ENCODE results near the gene SGSM1.

SGSM1 gene

DNA sequence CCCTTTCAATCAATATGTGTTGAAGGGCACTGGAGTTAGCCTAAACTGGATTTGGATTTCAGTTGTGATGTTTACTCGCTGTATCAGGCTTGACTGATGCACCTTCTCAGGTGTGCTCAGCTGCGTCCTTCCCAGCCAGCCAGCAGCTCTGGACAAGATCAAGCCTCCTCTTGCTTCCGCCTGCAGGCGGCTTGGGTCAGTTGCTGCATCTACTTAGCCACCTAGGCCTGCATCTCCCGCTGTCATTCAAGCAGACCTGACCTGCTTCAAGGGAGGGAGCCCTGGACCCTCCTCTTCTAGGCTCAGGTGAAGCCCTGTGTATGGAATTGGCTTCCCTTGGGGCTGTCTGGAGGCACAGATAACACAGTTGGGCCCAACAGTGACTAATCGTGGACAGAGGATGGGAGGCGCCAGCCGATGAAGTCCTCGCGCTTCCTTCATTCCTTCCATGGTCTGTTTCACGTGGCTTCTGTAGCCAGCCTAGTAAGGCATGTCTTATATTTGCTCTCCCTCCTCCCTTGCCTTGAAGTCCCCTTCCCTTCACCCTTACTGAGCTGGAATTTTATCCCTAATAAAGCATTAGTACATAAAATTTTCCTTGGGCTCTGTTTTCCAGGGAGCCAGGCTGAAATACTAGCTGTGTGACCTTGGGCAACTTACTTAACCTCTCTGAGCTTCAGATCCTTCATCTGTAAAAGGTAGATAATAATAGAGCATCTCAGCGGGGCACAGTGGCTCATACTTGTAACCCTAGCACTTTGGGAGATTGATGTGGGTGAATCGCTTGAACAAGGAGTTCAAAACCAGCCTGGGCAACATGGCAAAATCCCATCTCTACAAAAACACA is 142.6 kb downstream of the SGSM1 start:
- Histone ChIP-seq H3K4me1 (ENCODE audit: control insufficient read depth, insufficient read depth, low read length) (no peaks in the 10 kb centered on the region), H3K9ac (ENCODE audit: low read depth, low read length) (no peak overlapping the region)

DNA sequence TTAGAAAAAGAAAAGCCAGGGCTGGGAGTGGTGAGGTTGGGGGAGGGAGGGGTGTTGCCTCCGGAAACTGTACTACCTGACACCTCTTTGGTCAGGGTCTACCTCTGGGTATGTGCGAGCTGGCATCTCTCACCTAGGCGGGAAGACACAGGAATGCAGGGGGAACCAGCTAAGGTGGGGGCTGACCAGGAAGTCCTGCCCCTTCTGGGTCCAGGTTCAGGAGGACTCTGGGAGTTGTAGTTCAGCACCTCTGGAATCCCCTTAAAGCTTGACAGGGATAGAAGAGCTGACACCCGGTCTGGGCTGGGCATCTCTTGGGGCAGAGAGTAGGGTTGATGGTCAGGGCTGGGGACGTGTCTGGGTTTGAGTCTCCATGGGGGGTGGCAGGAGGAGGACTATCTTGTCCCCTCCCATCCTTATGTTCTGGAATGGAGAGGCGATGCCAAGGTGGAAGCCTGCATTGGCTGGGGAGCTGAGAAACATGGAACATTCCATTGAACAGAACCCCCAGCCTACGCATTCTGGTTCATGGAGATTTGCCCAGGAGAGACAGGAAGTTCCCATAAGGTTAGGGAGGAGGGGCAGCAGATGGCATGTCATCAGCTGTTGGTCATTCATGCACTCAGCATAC is 144.4 kb downstream of the SGSM1 start:
- Histone ChIP-seq H3K27me3 (ENCODE audit: control insufficient read depth, insufficient read depth, low read length) (no peaks in the 10 kb centered on the region), H3K4me3 (ENCODE audit: low read depth, low read length) (peak overlapping the region; percentile 10), H3K9ac (ENCODE audit: low read depth, low read length) (no peak overlapping the region), H3K4me1 (ENCODE audit: control insufficient read depth, insufficient read depth, low read length) (peaks cover 5% of the 10 kb centered on the region), H3K9me3 (ENCODE audit: control insufficient read depth, insufficient read depth, low read length) (no peaks in the 10 kb centered on the region), H3K36me3 (ENCODE audit: control insufficient read depth, insufficient read depth, low read length) (no peaks in the 10 kb centered on the region)

More for the DNA sequence above, 142.6 kb downstream of the SGSM1 start:
- no peak overlapping the region for H3K4me3 ChIP-seq (ENCODE audit: low read depth, low read length)
- no peaks in the 10 kb centered on the region for H3K27me3 ChIP-seq (ENCODE audit: control insufficient read depth, insufficient read depth, low read length)
- H3K36me3 ChIP-seq (ENCODE audit: control insufficient read depth, insufficient read depth, low read length) = no peaks in the 10 kb centered on the region
- no peaks in the 10 kb centered on the region for H3K9me3 ChIP-seq (ENCODE audit: control insufficient read depth, insufficient read depth, low read length)

DNA sequence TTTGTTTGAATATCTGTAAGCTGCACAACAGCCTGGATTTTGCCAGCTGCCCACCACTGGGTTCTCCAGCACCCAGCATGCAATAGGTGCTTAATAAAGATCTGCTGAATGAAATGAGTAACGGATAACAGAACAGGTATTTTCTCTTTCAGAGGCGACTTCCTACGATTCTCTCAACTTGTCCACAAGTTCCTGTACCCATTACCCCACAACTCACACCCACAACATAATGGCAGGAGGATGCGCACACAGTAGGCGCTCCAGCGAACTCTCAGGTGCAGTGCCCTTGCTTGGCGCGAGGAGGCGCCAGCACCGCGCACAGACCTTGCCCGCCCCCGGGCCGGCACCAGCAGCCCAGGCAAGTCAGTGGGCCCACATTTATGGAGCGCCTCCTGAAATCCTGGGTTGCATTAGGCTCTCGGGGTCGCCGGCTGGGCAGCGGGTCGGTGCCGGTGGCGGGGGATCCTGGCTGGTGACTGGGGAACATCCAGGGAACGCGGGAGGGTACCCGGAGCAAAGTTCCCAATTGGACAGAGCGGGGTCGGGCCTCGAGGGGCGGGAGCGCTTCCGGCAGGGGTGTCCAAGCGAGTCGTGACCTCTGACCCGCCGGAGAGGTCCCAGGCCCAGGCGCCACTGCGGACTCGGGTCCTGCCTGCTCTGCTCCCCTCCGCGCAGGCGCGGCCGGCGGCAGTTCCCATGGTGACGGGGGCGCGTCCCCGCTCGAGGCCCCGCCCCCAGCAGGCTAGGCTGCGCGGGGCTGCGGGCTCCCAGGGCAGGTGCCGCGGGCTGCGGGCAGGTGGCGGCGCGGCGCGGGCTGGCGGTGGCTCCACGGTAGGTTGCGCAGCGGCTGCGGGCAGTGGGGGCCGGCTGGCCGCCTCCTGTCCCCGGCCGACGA is 146.2 kb downstream of the SGSM1 start, which contains the start of gene KIAA1671:
Gene KIAA1671 (plus strand): TSS at position 775 of the 895 bp plus-strand sequence. CDS start 75,284 bp downstream, outside the sequence.
- Histone ChIP-seq H3K27me3 (ENCODE audit: control insufficient read depth, insufficient read depth, low read length) (no peaks in the 10 kb centered on the region), H3K4me3 (ENCODE audit: low read depth, low read length) (peak within 1 kb of the TSS; percentile 91), H3K4me1 (ENCODE audit: control insufficient read depth, insufficient read depth, low read length) (peaks cover 5% of the 10 kb centered on the region), H3K36me3 (ENCODE audit: control insufficient read depth, insufficient read depth, low read length) (no peaks in the 10 kb centered on the region), H3K9ac (ENCODE audit: low read depth, low read length) (peak within 1 kb of the TSS; percentile 97), H3K9me3 (ENCODE audit: control insufficient read depth, insufficient read depth, low read length) (no peaks in the 10 kb centered on the region)

DNA sequence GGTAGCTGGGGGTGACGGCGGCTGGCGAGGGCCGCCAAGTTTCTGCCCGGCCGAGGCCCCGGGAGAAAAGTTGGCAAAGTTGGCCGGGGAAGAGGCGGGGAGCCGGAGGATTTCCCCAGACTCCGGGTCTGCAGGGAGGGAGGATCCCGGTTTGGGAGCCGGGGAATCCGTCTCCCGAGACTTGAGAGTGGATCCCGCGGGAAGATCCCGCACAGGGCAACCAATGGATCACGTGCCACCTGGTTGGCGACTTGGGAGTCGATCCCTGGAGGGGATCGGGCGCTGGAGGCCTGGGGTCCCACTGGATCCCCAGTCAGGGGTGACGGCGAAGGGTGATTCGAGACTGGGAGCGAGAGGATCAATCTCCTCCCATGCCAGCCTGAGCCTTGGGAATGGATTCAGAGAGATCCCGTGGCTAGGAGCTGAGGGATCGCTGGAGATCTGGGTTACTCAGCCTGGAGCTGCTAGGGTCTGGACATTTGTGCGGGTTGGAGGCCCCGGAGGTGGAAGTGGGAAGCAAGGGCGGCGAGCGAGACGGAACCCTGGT is 146.9 kb downstream of the SGSM1 start:
- Histone ChIP-seq H3K4me3 (ENCODE audit: low read depth, low read length) (peak overlapping the region; percentile 91), H3K9ac (ENCODE audit: low read depth, low read length) (peak overlapping the region; percentile 97), H3K9me3 (ENCODE audit: control insufficient read depth, insufficient read depth, low read length) (no peaks in the 10 kb centered on the region), H3K4me1 (ENCODE audit: control insufficient read depth, insufficient read depth, low read length) (peaks cover 5% of the 10 kb centered on the region), H3K27me3 (ENCODE audit: control insufficient read depth, insufficient read depth, low read length) (no peaks in the 10 kb centered on the region), H3K36me3 (ENCODE audit: control insufficient read depth, insufficient read depth, low read length) (no peaks in the 10 kb centered on the region)

DNA sequence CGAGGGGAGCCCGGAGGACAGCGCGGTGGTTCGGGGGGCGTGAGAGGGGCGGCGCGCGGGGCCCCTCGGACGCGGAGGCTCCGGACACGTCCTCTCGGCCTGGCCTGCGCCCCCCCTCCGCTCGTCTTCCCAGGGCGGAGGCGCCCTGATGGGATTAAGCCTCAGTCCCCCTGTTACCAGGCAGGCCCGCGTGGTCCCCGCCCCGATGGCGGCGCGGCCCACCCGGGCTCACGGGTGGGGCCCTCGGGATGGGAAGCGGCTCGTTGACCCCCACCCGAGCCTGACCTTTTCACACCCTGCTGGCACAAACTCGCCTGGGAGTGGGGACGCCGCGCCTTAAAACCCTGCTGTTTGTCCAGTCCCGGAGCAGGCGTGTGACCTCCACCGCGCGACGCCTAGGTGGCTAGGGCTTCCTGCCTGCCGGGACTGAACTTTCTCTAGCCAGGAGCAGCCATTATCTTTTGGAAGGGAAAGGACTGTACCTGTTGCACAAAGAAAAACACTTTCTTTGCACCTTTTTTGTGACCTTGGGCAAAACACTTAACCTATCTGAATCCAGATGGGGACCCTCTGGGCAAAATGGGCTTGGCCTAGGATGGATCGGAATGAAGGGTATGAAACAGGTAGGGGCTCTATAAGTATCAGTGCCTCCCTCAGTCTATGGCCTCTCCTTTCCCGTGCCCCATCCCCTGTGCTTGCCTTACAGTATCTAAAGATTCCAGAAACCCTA is 147.5 kb downstream of the SGSM1 start:
- H3K27me3 ChIP-seq (ENCODE audit: control insufficient read depth, insufficient read depth, low read length) = no peaks in the 10 kb centered on the region
- peak overlapping the region; percentile 91 for H3K4me3 ChIP-seq (ENCODE audit: low read depth, low read length)
- peak overlapping the region; percentile 97 for H3K9ac ChIP-seq (ENCODE audit: low read depth, low read length)
- H3K9me3 ChIP-seq (ENCODE audit: control insufficient read depth, insufficient read depth, low read length) = no peaks in the 10 kb centered on the region
- H3K36me3 ChIP-seq (ENCODE audit: control insufficient read depth, insufficient read depth, low read length) = no peaks in the 10 kb centered on the region
- peaks cover 5% of the 10 kb centered on the region for H3K4me1 ChIP-seq (ENCODE audit: control insufficient read depth, insufficient read depth, low read length)

DNA sequence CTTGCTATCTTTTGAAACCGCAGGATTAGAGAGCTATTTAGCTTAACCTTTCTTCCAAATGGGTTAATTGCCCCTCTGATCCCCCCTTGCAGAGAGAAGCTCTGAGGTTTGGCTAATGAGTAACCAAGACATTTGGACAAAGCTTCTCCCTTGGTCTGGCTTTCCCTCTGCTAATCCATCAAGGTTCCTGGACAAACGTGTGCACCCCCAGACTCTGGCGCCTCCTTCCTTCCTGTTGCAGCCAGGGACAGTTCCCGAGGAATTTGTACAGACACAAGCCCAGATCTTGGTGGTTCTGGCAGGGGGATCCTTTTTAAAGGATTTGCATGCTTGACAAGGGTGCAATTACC is 148.1 kb downstream of the SGSM1 start:
- no peak overlapping the region for H3K9ac ChIP-seq (ENCODE audit: low read depth, low read length)
- no peaks in the 10 kb centered on the region for H3K27me3 ChIP-seq (ENCODE audit: control insufficient read depth, insufficient read depth, low read length)
- H3K4me3 ChIP-seq (ENCODE audit: low read depth, low read length) = peak overlapping the region; percentile 91
- H3K4me1 ChIP-seq (ENCODE audit: control insufficient read depth, insufficient read depth, low read length) = peaks cover 5% of the 10 kb centered on the region
- no peaks in the 10 kb centered on the region for H3K9me3 ChIP-seq (ENCODE audit: control insufficient read depth, insufficient read depth, low read length)
- no peaks in the 10 kb centered on the region for H3K36me3 ChIP-seq (ENCODE audit: control insufficient read depth, insufficient read depth, low read length)

DNA sequence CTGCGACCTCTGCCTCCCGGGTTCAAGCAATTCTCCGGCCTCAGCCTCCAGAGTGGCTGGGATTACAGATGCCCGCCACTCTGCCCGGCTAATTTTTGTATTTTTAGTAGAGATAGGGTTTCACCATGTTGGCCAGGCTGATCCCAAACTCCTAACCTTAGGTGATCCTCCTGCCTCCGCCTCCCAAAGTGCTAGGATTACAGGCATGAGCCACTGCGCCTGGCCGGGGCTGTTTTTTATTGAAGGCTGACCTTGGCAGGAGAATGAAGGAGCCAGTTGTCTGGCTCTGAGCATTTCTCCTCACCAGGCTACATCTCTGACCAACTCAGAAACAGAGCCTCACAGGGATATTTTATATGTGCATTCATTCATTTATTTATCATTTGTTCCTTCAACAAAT is 148.8 kb downstream of the SGSM1 start:
- Histone ChIP-seq H3K36me3 (ENCODE audit: control insufficient read depth, insufficient read depth, low read length) (no peaks in the 10 kb centered on the region), H3K9me3 (ENCODE audit: control insufficient read depth, insufficient read depth, low read length) (no peaks in the 10 kb centered on the region), H3K4me1 (ENCODE audit: control insufficient read depth, insufficient read depth, low read length) (peaks cover 5% of the 10 kb centered on the region), H3K27me3 (ENCODE audit: control insufficient read depth, insufficient read depth, low read length) (no peaks in the 10 kb centered on the region), H3K4me3 (ENCODE audit: low read depth, low read length) (no peak overlapping the region), H3K9ac (ENCODE audit: low read depth, low read length) (no peak overlapping the region)

DNA sequence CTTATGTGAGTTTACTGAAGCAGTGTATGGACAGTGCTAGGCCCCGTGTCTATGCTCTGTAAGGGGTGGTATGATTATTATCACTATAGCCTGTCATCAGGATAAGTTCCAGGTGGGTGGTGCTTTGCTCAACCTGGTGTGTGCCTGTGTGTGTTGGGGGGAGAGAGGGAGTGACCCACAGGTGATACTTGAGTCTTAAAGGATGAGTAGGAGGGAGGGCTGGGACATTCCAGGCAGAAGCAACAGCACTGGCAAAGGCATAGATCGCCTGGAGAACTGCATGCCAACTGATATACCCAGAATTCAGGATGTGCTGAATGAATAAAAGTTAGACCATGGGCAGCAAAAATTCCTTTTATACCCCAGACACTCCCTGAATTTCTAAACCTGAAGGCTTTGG is 151.0 kb downstream of the SGSM1 start:
- Histone ChIP-seq H3K9ac (ENCODE audit: low read depth, low read length) (no peak overlapping the region), H3K36me3 (ENCODE audit: control insufficient read depth, insufficient read depth, low read length) (no peaks in the 10 kb centered on the region), H3K4me3 (ENCODE audit: low read depth, low read length) (no peak overlapping the region), H3K9me3 (ENCODE audit: control insufficient read depth, insufficient read depth, low read length) (no peaks in the 10 kb centered on the region), H3K27me3 (ENCODE audit: control insufficient read depth, insufficient read depth, low read length) (no peaks in the 10 kb centered on the region), H3K4me1 (ENCODE audit: control insufficient read depth, insufficient read depth, low read length) (peaks cover 5% of the 10 kb centered on the region)

DNA sequence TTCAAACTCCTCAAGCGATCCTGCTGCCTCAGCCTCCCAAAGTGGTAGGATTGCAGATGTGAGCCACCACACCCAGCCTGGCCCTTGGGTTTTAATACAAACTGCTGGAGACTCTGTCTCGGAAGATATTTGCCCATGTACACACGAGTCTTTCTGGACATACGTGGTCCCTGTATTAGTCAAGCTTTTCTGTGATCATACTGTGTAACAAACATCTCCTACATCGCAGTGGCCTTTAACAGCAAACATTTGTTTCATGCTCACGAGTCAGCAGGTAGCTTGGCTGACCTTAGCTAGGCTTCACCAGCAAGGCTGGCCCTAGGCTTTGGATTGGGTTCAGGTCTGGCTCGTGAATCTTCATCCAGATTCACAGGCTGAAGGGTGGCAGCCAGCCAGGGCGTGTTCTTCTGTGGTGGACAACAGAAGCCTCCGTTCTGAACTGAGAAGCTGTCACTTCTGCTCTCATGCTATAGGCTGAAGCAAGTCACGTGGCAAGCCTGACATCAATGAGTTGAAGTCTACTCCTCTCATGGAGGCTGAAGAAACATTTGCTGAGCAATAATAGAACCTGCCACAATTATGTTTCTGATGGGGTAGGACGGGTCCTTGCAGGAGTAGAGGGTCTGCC is 155.3 kb downstream of the SGSM1 start:
- Histone ChIP-seq H3K27me3 (ENCODE audit: control insufficient read depth, insufficient read depth, low read length) (no peaks in the 10 kb centered on the region), H3K9ac (ENCODE audit: low read depth, low read length) (no peak overlapping the region), H3K4me3 (ENCODE audit: low read depth, low read length) (no peak overlapping the region), H3K4me1 (ENCODE audit: control insufficient read depth, insufficient read depth, low read length) (no peaks in the 10 kb centered on the region), H3K9me3 (ENCODE audit: control insufficient read depth, insufficient read depth, low read length) (no peaks in the 10 kb centered on the region), H3K36me3 (ENCODE audit: control insufficient read depth, insufficient read depth, low read length) (no peaks in the 10 kb centered on the region)

DNA sequence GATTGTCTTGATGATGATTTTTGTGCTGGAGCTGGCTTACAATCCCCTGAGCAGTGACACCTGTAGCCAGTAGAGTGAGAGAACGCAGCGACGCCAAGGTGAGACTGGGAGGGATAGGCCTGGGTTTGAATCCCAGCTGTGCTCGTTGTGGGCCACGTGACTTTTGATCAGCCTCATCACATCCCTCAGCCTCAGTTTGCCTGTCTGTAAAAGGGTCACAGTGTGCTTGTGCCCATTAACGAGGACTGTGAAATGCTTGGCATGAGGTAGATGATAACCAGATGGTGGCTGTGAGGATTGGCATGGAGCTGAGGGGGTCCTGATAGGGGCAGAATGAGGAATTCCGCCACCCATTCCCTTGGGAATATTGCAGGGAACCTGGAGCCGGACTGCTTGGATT is 156.1 kb downstream of the SGSM1 start:
- no peaks in the 10 kb centered on the region for H3K4me1 ChIP-seq (ENCODE audit: control insufficient read depth, insufficient read depth, low read length)
- no peaks in the 10 kb centered on the region for H3K27me3 ChIP-seq (ENCODE audit: control insufficient read depth, insufficient read depth, low read length)
- no peaks in the 10 kb centered on the region for H3K36me3 ChIP-seq (ENCODE audit: control insufficient read depth, insufficient read depth, low read length)
- no peak overlapping the region for H3K4me3 ChIP-seq (ENCODE audit: low read depth, low read length)
- H3K9ac ChIP-seq (ENCODE audit: low read depth, low read length) = no peak overlapping the region
- no peaks in the 10 kb centered on the region for H3K9me3 ChIP-seq (ENCODE audit: control insufficient read depth, insufficient read depth, low read length)
